ENCODE data around the gene CHP1. TPM values are rescaled to one million over a fixed set of nuclear protein-coding genes. Genes with fewer than 3 reads are reported as not detected.

CHP1 gene
- total and polyA plus RNA-seq, 9 of the 15 experiments (the other 6 are each of a cell fraction or from before 2014, with no cell fraction given), result 31.7 to 83.4 (median 67.6) TPM

DNA sequence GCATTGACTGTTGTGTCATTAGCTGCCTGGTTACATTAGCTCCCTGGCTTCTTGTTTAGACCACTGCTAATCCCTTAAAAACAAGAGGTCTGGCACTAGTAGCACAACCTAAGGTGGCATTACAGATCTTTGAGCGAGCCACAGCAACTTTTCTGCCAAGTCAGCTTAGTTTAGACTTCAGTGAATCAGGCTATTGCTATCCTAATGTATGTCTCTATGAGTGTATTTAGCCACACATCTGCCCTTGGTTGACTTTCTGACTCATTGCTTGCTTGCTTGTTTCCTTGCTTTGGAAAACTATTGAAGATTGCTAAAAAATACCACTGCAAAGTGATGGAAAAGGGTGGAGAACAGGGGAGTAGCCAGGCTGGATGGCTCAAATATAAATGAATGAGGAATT lies 50.2 kb downstream of the CHP1 start:
- Histone ChIP-seq H3K36me3 (ENCODE audit: control insufficient read depth, insufficient read depth, low read length) (peaks cover 54% of the 10 kb centered on the region; the same call in 2 of the 3 replicates), H3K4me2 (ENCODE audit: insufficient read depth, low read length) (no peak overlapping the region), H3K4me3 (no peak overlapping the region), H3K79me2 (ENCODE audit: control insufficient read depth, insufficient read depth, low read length) (peaks cover 28% of the 10 kb centered on the region), H3K9me1 (ENCODE audit: control insufficient read depth, insufficient read depth, low read length) (no peaks in the 10 kb centered on the region), H3K9me3 (replicated peaks; ENCODE audit: control insufficient read depth, insufficient read depth, low read depth, low read length) (no peaks in the 10 kb centered on the region), H3K27me3 (ENCODE audit: control insufficient read depth in 2 of 2, insufficient read depth in 2 of 2, low read length in 2 of 2) (no peaks in the 10 kb centered on the region), H3K27ac (ENCODE audit: extremely low read depth, low read depth, low read length) (peak overlapping the region; percentile 15; the same call in 1 of the 3 replicates), H3K9ac (ENCODE audit: insufficient read depth in 1 of 2, low read depth in 2 of 2, low read length in 2 of 2) (no peak overlapping the region), H4K20me1 (replicated peaks; ENCODE audit: control insufficient read depth, insufficient read depth, low read length) (no peaks in the 10 kb centered on the region), H3K4me1 (replicated peaks in 1 of 2; ENCODE audit: control insufficient read depth in 2 of 2, insufficient read depth in 2 of 2, low read length in 2 of 2) (peaks cover 8 to 10% of the 10 kb centered on the region in 2 experiments; a peak in 3 of 5 replicates), H2AFZ (ENCODE audit: low read depth, low read length) (no peak overlapping the region)
- ChIA-PET CTCF (ENCODE audit: low intra/inter-chr PET ratio) (no interaction called here), POLR2A (interaction anchor here (0.5 to 1.1 kb wide), 2 partner anchors 8 to 13 kb away, joined by 3 to 5 read pairs; no protein-coding TSS in a partner anchor)
- intact Hi-C loops (cut with micrococcal nuclease) (loop anchor here (5.0 kb wide), 1 partner anchor 51 kb away; the partner anchor contains the start of genes NUSAP1 and OIP5), in situ Hi-C loops (cut with MboI) (no loop called here)
- 87% methylated on average over 1 of the region's 1 CpG for WGBS (ENCODE audit: insufficient coverage, low coverage, missing lambda C conversion rate)
- FAIRE-seq (peak; percentile 11), DNase-seq (ENCODE audit: extremely low read depth in 1 of 4, low spot score in 3 of 4) (no peak), ATAC-seq (no peak)
- BruUV-seq (replicated peaks), result no TSS peak
- 0 out of 2 replicates have a peak, but pooled peaks have one; percentile 61 for TF ChIP-seq MAFF (IDR thresholded peaks at IDR 0.05; ENCODE audit: low read length)
- no peak for TF ChIP-seq ZC3H4 (CRISPR knock-in tag; IDR thresholded peaks at IDR 0.05; ENCODE audit: borderline replicate concordance)
- TF ChIP-seq SREBF2 (CRISPR knock-in tag; IDR thresholded peaks at IDR 0.05), result no peak
- no peak for TF ChIP-seq BCOR (IDR thresholded peaks at IDR 0.05)
- TF ChIP-seq ADNP (tag; IDR thresholded peaks at IDR 0.05), result no peak
- TF ChIP-seq STAT5A (IDR thresholded peaks at IDR 0.05; ENCODE audit: borderline replicate concordance, low read length), result no peak
- no peak for TF ChIP-seq KLF1 (tag; IDR thresholded peaks at IDR 0.05)
- TF ChIP-seq EGR1 (conservative IDR thresholded peaks at IDR 0.05), result no peak
- no peak for TF ChIP-seq ZNF133 (CRISPR knock-in tag; IDR thresholded peaks at IDR 0.05)
- peak; percentile 18; the same call in 1 of the 2 replicates for TF ChIP-seq ATF3 (IDR thresholded peaks at IDR 0.05)
- no peak for TF ChIP-seq ATF3 (CRISPR knock-in tag; conservative IDR thresholded peaks at IDR 0.05)
- no peak for TF ChIP-seq PURB (CRISPR knock-in tag; IDR thresholded peaks at IDR 0.05; ENCODE audit: low read depth)
- TF ChIP-seq C11orf30 (IDR thresholded peaks at IDR 0.05; ENCODE audit: low read depth), result peak; percentile 85
- no peak for TF ChIP-seq CCAR2 (IDR thresholded peaks at IDR 0.05; ENCODE audit: low read depth, low read length)
- TF ChIP-seq, protein P1, sequence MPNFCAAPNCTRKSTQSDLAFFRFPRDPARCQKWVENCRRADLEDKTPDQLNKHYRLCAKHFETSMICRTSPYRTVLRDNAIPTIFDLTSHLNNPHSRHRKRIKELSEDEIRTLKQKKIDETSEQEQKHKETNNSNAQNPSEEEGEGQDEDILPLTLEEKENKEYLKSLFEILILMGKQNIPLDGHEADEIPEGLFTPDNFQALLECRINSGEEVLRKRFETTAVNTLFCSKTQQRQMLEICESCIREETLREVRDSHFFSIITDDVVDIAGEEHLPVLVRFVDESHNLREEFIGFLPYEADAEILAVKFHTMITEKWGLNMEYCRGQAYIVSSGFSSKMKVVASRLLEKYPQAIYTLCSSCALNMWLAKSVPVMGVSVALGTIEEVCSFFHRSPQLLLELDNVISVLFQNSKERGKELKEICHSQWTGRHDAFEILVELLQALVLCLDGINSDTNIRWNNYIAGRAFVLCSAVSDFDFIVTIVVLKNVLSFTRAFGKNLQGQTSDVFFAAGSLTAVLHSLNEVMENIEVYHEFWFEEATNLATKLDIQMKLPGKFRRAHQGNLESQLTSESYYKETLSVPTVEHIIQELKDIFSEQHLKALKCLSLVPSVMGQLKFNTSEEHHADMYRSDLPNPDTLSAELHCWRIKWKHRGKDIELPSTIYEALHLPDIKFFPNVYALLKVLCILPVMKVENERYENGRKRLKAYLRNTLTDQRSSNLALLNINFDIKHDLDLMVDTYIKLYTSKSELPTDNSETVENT (CRISPR knock-in tag; IDR thresholded peaks at IDR 0.05), result no peak
- peak; percentile 86 for TF ChIP-seq ZNF316 (IDR thresholded peaks at IDR 0.05)
- TF ChIP-seq FOSL1 (tag; conservative IDR thresholded peaks at IDR 0.05), result peak; percentile 50
- no peak for TF ChIP-seq ARHGAP35 (IDR thresholded peaks at IDR 0.05; ENCODE audit: partially characterized antibody)
- no peak for TF ChIP-seq CBX5 (IDR thresholded peaks at IDR 0.05; ENCODE audit: borderline replicate concordance, low read depth)
- TF ChIP-seq ZNF175 (CRISPR knock-in tag; IDR thresholded peaks at IDR 0.05; ENCODE audit: low read depth), result no peak
- TF ChIP-seq LARP7 (IDR thresholded peaks at IDR 0.05), result no peak
- no peak for TF ChIP-seq ETS2 (tag; IDR thresholded peaks at IDR 0.05; ENCODE audit: borderline replicate concordance, poor library complexity, severe bottlenecking)

All from K562 (cell line).